Activated CD4-positive, alpha-beta T cell treated with anti-CD3 and anti-CD28 coated beads for 48 hours (primary cell): ENCODE data around the gene TPH1.
"Not testable (repeated sequence)": the region's sequence is repeated elsewhere in the genome, so short reads cannot be mapped to it uniquely, and the experiment has no call there.

Experiments used
- DNase-seq: peaks from one replicate; pipeline ENCODE4 v3.0.0-alpha.2; 2020

The TPH1 gene

DNA sequence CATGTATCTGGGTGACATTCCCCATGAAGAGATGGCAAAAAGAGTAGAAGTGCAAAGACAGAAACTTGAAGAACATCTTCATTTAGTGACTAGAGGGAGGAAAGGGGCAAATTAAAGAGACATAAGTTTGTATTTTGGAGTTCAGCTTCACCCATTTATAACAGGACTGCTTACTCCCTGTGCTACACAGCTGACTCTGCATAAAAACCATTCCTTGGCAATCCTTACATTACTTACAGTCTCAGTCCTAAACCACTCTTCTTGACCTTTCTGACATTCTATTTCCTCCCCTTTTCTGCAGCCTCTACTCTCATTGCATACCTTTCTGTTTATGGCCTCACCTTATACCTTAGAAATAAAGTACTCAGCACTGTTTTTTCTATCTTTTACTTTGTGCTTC, 26.4 kb downstream of the TPH1 start:
- no peak for DNase-seq

DNA sequence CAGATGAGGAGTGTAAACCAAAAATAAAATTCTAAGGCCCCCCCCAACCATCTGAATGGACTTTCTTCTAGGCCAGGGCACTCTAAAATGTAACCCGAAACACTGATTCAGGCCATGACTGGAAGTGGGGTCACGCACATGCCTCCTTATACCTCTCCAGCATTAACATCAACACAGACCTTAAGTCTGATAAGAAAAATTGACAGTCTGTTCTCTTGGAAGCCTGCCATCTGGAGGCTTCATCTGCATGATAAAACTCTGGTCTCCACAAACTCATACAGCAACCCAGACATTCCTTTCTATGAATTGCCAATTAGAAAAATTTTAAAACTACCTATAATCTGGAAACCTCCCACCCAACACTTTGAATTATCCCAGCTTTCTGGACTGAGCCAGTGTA, 29.3 kb downstream of the TPH1 start:
- no peak for DNase-seq

DNA sequence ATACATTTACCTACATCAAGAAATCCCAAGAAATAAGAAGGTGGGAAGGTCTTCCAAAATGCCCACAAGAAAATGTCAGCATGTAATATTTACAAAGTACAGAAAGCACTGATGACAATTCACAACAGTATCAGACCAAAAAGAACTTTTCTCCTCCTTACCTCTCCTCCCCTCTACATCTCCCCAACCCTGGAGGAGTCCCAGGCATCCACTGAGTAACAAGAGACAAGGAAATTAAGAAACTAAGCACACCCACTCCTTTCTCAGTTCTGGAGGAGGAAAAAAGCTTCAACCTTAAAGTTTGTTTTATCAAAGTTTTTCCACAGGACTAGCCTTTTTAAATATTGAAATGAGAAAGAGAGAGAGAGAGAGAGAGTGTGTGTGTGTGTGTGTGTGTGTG, 31.2 kb downstream of the TPH1 start:
- no peak for DNase-seq

DNA sequence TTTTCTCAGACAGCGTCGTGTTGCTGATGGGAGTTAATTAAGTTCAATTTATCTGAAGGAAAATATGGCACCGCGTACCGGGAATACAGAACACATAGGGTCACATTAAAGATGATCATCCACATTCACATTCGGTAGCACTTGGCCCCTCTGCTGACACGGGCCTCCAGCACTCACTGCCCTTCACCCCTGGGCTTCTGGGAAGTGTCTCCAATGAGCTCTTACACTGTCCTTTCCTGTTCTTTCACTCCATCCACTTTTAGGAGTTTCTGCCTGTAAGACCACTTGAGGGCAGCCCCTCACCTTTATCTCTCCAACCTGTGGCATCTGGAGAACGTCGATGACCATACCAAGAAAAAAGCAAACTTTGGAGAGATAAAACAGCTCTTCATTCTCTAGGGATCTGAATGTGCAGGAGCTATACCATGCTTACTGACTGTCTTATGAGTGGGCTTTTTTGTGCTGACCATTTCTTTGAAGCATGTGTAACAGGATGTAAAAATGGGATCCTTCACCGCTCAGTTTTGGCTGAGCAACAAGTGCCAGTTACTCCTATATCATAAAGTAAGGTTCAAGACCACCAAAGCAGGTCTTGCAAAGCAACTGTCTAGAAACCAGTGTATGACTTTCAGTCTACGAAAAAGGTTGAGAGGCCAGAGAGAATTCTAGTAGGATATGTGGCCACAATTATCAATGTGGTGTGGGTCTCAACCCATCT, 32.1 kb downstream of the TPH1 start:
- DNase-seq, result no peak

DNA sequence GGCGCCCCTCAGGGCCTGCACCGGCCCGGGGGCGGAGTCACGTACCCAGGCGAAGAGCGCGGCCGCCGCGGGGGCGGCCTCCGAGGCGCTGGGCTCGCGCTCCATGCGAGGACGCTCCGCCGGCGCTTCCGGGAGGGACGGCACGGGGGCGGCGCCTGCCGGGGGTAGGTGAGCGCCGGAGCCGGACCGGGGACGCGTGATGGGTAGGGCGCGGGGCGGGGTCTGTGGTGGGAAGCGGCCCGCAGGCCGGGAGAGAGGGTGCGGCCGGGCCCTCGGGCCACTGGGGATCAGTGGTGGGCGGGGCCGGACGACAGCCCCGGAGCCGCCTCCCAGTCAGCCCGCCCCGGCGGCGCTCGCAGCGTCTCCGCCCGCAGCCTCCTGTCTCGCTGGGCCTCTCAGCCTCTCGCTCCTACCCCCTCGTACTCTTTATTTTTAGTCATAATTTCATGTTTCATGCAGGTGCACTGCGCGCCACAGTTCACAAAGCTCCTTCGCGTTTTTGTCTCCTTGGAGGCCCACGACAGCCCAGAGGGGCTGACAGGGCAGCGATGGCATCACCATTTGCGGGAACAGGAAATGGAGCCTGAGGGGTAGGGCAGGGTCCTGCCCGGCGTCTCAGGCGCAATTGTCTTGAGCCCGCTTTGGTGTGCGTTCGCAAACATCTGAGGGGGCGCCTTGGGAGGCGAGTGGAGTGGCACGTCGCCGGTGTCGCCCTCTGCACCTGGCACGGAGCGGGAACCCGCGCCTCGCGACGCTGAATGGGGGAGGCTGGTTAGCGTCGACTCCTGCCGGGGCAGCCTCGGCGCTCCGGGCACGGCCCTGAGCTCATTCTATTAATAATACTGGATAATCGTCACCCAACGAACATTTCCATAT, 32.9 kb downstream of the TPH1 start, which contains the start of gene SERGEF:
SERGEF (minus strand) TSS at position 142 of the 876 bp plus-strand sequence; CDS start at position 105, 37 bp downstream.
- peak; percentile 95 for DNase-seq

DNA sequence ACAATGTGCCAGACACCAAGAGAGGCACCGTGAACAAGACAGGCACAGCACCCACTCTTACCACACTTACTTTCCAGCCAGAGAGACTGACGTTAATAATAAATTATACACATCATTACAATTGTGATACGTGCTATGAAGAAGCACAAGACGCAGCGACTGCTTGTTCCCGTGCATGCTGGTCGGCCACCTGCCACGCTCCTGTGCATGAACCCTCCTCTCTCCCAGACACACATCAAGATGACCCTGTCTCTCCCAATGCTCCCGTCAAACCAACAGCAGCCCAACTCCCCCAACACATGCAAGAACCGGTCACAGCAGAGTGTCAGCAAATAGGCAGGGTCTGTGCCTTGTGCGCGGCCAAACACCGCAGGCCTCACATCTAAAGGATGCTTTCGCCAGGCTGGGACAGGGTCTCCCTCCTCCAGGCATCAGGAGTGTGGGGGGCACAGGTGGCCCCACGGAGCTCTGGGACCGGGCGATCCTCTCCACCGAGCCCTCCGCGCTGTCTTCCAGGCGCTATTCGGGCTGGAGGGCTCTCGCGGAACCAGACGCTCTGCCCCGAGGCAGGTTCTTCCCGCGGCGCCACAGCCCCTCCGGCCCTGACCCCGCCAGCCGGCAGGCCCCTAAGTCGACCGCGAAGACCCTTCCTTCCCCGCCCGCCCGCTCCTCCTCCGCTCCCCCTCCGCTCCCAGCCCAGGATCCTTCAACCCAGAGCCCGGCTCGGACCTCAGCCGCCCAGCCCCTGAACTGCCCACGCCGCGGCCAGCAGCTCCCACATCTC, 33.8 kb downstream of the TPH1 start:
- DNase-seq, result peak; percentile 29

DNA sequence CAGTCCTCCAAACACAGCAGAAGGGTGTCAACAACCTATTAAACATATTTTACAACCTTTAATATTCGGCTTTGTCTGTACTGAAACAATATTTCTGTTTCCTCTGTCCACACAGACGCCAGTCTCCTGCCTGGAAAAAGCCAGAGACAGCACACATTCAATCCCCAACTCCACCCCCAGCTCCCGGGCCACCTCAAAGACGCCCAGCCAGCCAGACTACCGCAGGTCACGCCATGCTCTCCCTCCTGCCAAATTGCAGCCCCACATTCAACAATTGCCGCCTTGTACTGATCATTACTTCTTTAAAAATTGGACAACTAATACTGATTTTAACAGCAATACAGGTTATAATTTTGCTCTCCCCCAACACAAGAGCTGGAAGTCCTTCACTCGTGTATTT, 34.4 kb downstream of the TPH1 start:
- DNase-seq, result no peak

DNA sequence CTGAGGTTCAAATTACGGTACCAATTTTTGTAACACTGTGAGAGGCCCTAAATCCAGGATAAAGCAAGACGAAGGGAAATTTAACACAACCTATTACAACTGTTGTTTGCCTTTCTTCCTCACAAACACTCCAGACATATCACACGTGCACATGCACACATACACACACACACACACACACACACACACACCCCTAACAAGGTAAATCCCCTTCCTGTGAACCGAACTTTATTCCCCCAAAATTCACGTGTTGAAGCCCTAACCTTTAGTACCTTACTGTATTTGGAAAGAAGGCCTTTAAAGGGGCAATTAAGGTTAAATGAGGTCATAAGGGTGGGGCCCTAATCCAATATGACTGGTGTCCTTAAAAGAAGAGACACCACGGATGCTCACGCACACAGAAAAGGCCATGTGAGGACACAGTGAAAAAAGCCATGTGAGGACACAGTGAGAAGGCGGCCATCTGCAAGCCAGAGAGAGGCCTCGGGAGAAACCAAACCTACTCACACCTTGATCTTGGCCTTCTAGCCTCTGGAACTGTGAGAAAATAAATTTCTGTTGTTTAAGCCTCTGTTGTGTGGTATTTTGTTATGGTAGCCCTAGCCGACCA, 35.0 kb downstream of the TPH1 start:
- DNase-seq, result no peak

DNA sequence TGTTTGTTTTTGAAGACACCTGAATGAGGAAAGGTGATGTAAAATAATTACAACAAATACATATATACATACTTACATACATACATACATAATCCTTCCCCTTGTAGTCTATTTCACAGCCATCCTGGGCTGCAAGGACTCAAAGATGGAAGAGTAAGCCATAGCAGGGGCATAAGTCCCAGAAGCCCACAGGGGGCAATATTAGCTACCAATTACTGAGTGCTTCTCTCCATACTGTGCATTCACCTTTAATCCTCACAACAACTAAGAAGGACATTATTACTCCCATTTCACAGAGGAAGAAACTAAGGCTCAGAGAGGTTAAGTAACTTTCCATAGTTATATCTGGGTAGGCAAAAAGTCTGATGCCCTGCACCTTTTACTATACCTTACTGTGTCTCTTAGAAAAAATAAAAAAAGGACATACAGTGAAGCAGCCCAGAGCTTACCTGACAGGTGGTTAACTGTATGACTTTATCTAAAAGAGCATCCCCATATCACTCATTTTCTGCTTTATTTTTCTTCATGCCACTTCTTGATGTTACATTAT, 35.9 kb downstream of the TPH1 start:
- no peak for DNase-seq

DNA sequence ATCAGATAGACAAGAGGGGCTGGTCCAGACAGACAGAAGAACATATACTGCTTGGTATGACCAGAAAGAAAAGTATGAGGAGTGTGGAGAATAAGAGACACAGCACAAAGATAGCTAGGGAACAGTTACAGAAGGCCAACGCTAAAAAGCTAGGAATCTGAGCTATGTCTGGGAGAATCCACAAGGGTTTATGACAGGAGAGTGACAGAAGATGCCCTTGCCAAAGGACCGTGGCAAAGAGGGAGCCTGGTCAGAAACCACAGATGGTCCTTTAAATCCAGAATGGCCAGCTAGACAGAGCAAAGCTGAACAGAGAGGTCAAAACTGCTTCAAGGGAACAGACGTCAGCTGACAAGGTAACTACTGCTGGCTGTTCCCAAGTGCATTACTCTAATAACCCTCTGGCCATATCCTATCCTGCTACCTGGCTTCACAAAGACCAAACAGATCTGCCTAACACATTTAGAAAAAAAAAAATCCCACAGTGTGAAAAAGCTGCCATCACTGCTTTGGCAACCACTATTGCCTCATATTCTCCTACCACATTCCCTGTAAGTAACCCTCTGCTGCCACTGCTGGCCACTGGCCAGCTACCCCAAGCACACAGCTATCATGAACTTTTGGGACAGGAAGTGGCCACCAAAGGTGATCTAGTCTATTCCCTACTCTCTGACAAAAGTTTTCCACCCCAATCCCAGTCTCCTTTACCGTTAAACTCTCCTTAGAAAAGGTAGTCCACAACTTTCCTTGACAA, 40.5 kb downstream of the TPH1 start:
- DNase-seq, result no peak

DNA sequence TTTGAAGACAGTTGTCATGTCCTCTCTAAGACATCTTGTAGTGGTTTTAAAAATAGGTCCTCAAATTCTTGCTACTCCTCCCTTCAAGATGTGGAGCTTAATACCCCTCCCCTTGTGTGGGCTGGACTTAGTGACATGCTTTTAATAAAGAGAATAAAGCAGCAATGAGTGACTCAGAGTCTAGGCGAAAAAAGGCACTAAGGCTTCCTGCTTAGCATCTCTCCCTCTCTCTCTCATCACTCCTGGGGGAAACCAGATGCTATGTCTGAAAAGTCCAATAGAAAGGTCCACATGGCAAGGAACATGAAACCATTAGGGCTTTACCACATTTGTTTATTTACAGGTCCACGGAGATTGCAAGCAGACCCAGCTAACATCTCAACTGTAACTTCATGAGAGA, 44.9 kb downstream of the TPH1 start:
- no peak for DNase-seq

DNA sequence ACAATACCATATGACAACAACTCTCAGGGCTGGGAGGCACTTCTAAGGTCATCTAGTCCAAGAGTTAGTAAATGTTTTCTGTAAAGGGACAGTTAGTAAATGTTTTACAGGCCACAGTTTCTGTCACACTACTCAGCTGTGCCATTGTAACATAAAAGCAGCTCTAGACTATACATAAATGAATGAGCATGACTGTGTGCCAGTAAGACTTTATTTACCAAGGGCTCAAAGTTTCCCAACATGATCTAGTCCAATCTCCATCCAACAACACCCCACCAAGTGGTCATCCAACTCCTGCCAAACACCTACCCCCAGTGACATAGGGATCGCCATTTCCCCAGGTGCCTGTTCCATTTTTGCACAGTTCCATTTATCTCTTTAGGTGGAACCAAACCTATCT, 45.3 kb downstream of the TPH1 start:
- no peak for DNase-seq

DNA sequence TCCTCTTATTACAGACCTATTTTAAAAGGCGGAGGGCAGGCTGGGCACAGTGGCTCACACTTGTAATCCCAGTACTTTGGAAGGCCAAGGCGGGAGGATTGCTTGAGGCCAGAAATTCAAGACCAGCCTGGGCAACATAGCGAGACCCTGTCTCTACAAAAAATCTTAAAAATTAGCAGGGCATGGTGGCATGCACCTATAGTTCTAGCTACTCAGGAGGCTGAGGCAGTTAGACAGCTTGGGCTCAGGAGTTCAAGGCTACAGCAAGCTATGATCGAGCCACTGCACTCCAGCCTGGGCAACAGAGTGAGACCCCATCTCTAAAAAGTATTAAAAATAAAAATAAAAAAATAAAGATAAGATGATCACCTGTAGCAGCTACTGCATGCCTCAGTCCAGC, 45.9 kb downstream of the TPH1 start:
- not testable (repeated sequence) for DNase-seq
